Endothelial cell of umbilical vein (primary cell): ENCODE measurements around the gene CDC26.

Experiments
- EZH2 ChIP-seq: IDR thresholded peaks from 2 replicates; pipeline ENCODE4 v1.6.1; 2012; ENCODE audit warnings: borderline replicate concordance, low read depth, mild to moderate bottlenecking, moderate library complexity, low read length, inconsistent platforms; ENCODE audit not compliant: severe bottlenecking
- FOS ChIP-seq: IDR thresholded peaks from 2 replicates; pipeline ENCODE4 v1.6.1; 2011; ENCODE audit warnings: mild to moderate bottlenecking, low read length, moderate library complexity, borderline replicate concordance; ENCODE audit not compliant: insufficient read depth
- MAX ChIP-seq: IDR thresholded peaks from 2 replicates; pipeline ENCODE4 v1.6.1; 2011; ENCODE audit not compliant: insufficient read depth, insufficient read length
- POLR2A ChIP-seq: IDR thresholded peaks from 2 replicates; pipeline ENCODE4 v1.6.1; 2012; ENCODE audit warnings: low read depth, mild to moderate bottlenecking, control low read depth, low read length
- POLR2AphosphoS5 ChIP-seq: IDR thresholded peaks from 2 replicates; pipeline ENCODE4 v1.6.1; 2012; ENCODE audit warnings: low read depth, mild to moderate bottlenecking, control low read depth, low read length, moderate library complexity; ENCODE audit not compliant: insufficient read depth
- TF ChIP-seq, protein P1 (sequence below), 2 donors: IDR thresholded peaks; 1 replicate in 1 of 2; 2 replicates in 1 of 2; pipeline ENCODE4 v1.5.1; 2011; ENCODE audit warnings: low read length in 2 of 2, mild to moderate bottlenecking in 2 of 2, moderate library complexity in 2 of 2, control low read depth in 1 of 2, inconsistent platforms in 1 of 2, low read depth in 1 of 2; ENCODE audit not compliant: insufficient read depth in 1 of 2; ENCODE audit errors: extremely low read depth in 1 of 2

DNA sequence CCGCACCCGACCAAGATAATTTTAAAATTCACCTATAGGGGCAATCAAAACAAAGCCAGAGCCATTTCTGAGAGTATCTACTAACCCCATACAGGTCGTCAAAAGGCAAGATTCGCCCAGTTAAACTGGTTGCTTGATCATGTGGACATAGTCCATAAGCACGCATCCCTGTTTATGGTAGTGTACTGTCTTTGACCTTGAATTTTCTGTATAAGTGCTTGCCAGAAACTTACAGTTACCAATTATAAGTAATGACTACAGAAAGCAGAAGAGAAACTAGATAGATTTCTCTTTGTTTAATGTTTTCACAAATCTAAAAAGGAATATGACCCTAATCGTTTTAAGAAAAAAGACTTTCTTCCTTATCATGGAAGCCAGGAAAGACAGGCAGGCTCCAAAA lies 28.4 kb downstream of the CDC26 start:
- TF ChIP-seq, protein P1, sequence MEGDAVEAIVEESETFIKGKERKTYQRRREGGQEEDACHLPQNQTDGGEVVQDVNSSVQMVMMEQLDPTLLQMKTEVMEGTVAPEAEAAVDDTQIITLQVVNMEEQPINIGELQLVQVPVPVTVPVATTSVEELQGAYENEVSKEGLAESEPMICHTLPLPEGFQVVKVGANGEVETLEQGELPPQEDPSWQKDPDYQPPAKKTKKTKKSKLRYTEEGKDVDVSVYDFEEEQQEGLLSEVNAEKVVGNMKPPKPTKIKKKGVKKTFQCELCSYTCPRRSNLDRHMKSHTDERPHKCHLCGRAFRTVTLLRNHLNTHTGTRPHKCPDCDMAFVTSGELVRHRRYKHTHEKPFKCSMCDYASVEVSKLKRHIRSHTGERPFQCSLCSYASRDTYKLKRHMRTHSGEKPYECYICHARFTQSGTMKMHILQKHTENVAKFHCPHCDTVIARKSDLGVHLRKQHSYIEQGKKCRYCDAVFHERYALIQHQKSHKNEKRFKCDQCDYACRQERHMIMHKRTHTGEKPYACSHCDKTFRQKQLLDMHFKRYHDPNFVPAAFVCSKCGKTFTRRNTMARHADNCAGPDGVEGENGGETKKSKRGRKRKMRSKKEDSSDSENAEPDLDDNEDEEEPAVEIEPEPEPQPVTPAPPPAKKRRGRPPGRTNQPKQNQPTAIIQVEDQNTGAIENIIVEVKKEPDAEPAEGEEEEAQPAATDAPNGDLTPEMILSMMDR (IDR thresholded peaks at IDR 0.05; ENCODE audit: extremely low read depth in 1 of 2, insufficient read depth in 1 of 2, low read depth in 1 of 2, low read length in 2 of 2) = no peak
- no peak for TF ChIP-seq POLR2A
- TF ChIP-seq MAX = no peak
- no peak for TF ChIP-seq POLR2AphosphoS5
- no peak for TF ChIP-seq EZH2
- no peak for TF ChIP-seq FOS
